Measurements from ENCODE around the gene LRRC66.

LRRC66 gene

GRCh38 chr4:52006887-52007286 is 13.3 kb downstream of the LRRC66 start:
- H3K4me3 ChIP-seq: no peak overlapping the region
- no peak overlapping the region for H3K4me2 ChIP-seq
- H3K9me3 ChIP-seq (replicated peaks in 1 of 11): no peaks in the 10 kb centered on the region
- H3K27me3 ChIP-seq: no peaks in the 10 kb centered on the region
- H3K4me1 ChIP-seq: 0 out of 20 replicates have a peak, but pooled peaks cover 0 to 5% (median 0%) of the 10 kb centered on the region in 10 experiments
- peaks cover 0 to 5% (median 0%) of the 10 kb centered on the region in 11 experiments; a peak in 2 of 22 replicates for H3K36me3 ChIP-seq
- H4K20me1 ChIP-seq: no peaks in the 10 kb centered on the region
- no peak overlapping the region for H3K9ac ChIP-seq
- no peak for TF ChIP-seq Cebpa-rat (IDR thresholded peaks at IDR 0.05)
- H3K27ac ChIP-seq: no peak overlapping the region

GRCh38 chr4:52005604-52006273 is 14.4 kb downstream of the LRRC66 start:
- H3K4me3 ChIP-seq: no peak overlapping the region
- H3K27me3 ChIP-seq: no peaks in the 10 kb centered on the region
- H3K36me3 ChIP-seq: peaks cover 0 to 5% (median 0%) of the 10 kb centered on the region in 11 experiments; a peak in 2 of 22 replicates
- H3K4me2 ChIP-seq: no peak overlapping the region
- H4K20me1 ChIP-seq: no peaks in the 10 kb centered on the region
- H3K9ac ChIP-seq: no peak overlapping the region
- no peak for TF ChIP-seq Cebpa-rat (IDR thresholded peaks at IDR 0.05)
- no peaks in the 10 kb centered on the region for H3K9me3 ChIP-seq (replicated peaks in 1 of 11)
- H3K27ac ChIP-seq: no peak overlapping the region
- H3K4me1 ChIP-seq: 0 out of 20 replicates have a peak, but pooled peaks cover 0 to 5% (median 0%) of the 10 kb centered on the region in 10 experiments

GRCh38 chr4:52004414-52004813 is 15.7 kb downstream of the LRRC66 start:
- no peaks in the 10 kb centered on the region for H4K20me1 ChIP-seq
- no peak overlapping the region for H3K4me2 ChIP-seq
- H3K27ac ChIP-seq: no peak overlapping the region
- H3K4me3 ChIP-seq: no peak overlapping the region
- no peaks in the 10 kb centered on the region for H3K9me3 ChIP-seq (replicated peaks in 1 of 11)
- H3K9ac ChIP-seq: no peak overlapping the region
- H3K36me3 ChIP-seq: no peaks in the 10 kb centered on the region
- H3K27me3 ChIP-seq: no peaks in the 10 kb centered on the region
- 0 out of 20 replicates have a peak, but pooled peaks cover 0 to 5% (median 0%) of the 10 kb centered on the region in 10 experiments for H3K4me1 ChIP-seq
- no peak for TF ChIP-seq Cebpa-rat (IDR thresholded peaks at IDR 0.05)

GRCh38 chr4:52001616-52002015 is 18.5 kb downstream of the LRRC66 start:
- H3K27me3 ChIP-seq: no peaks in the 10 kb centered on the region
- H3K4me2 ChIP-seq: no peak overlapping the region
- no peak overlapping the region for H3K9ac ChIP-seq
- H3K4me1 ChIP-seq: 0 out of 20 replicates have a peak, but pooled peaks cover 0 to 5% (median 0%) of the 10 kb centered on the region in 10 experiments
- H3K36me3 ChIP-seq: no peaks in the 10 kb centered on the region
- no peak overlapping the region for H3K4me3 ChIP-seq
- H4K20me1 ChIP-seq: no peaks in the 10 kb centered on the region
- H3K27ac ChIP-seq: no peak overlapping the region
- H3K9me3 ChIP-seq (replicated peaks in 1 of 11): no peaks in the 10 kb centered on the region
- TF ChIP-seq Cebpa-rat (IDR thresholded peaks at IDR 0.05): no peak

- H3K4me3 ChIP-seq: no peak overlapping the region
- no peaks in the 10 kb centered on the region for H3K36me3 ChIP-seq
- H3K27ac ChIP-seq: no peak overlapping the region
- no peaks in the 10 kb centered on the region for H3K4me1 ChIP-seq
- no peaks in the 10 kb centered on the region for H4K20me1 ChIP-seq
- no peaks in the 10 kb centered on the region for H3K27me3 ChIP-seq
- no peak for TF ChIP-seq Cebpa-rat (IDR thresholded peaks at IDR 0.05)
- no peak overlapping the region for H3K4me2 ChIP-seq
- no peak overlapping the region for H3K9ac ChIP-seq
- no peaks in the 10 kb centered on the region for H3K9me3 ChIP-seq (replicated peaks in 1 of 11)
Observed at GRCh38 chr4:51999250-51999649, 20.9 kb downstream of the LRRC66 start.

GRCh38 chr4:51998837-51999236 is 21.3 kb downstream of the LRRC66 start:
- Histone ChIP-seq H3K9me3 (replicated peaks in 1 of 11) (no peaks in the 10 kb centered on the region), H3K4me1 (no peaks in the 10 kb centered on the region), H3K4me3 (no peak overlapping the region), H3K36me3 (no peaks in the 10 kb centered on the region), H3K27me3 (no peaks in the 10 kb centered on the region), H4K20me1 (no peaks in the 10 kb centered on the region), H3K4me2 (no peak overlapping the region), H3K27ac (no peak overlapping the region), H3K9ac (no peak overlapping the region)
- no peak for TF ChIP-seq Cebpa-rat (IDR thresholded peaks at IDR 0.05)

GRCh38 chr4:51997647-51998046 is 22.5 kb downstream of the LRRC66 start:
- Histone ChIP-seq H3K4me1 (no peaks in the 10 kb centered on the region), H4K20me1 (no peaks in the 10 kb centered on the region), H3K9me3 (replicated peaks in 1 of 11) (no peaks in the 10 kb centered on the region), H3K4me3 (no peak overlapping the region), H3K27ac (no peak overlapping the region), H3K9ac (no peak overlapping the region), H3K4me2 (no peak overlapping the region), H3K27me3 (no peaks in the 10 kb centered on the region), H3K36me3 (no peaks in the 10 kb centered on the region)
- TF ChIP-seq Cebpa-rat (IDR thresholded peaks at IDR 0.05): no peak

GRCh38 chr4:51995647-51996220 is 24.4 kb downstream of the LRRC66 start:
- Histone ChIP-seq H3K4me3 (no peak overlapping the region), H4K20me1 (no peaks in the 10 kb centered on the region), H3K4me1 (no peaks in the 10 kb centered on the region), H3K4me2 (no peak overlapping the region), H3K9me3 (replicated peaks in 1 of 11) (peaks cover 0 to 7% (median under 1%) of the 10 kb centered on the region in 11 experiments; a peak in 3 of 22 replicates), H3K36me3 (no peaks in the 10 kb centered on the region), H3K27ac (no peak overlapping the region), H3K9ac (no peak overlapping the region), H3K27me3 (no peaks in the 10 kb centered on the region)
- no peak for TF ChIP-seq Cebpa-rat (IDR thresholded peaks at IDR 0.05)

GRCh38 chr4:51965862-51966261 is 54.3 kb downstream of the LRRC66 start:
- Histone ChIP-seq H3K9ac (no peak overlapping the region), H3K9me3 (replicated peaks in 1 of 11) (peaks cover 0 to 15% (median 5%) of the 10 kb centered on the region in 11 experiments; a peak in 11 of 22 replicates), H3K27me3 (no peaks in the 10 kb centered on the region), H3K4me1 (0 out of 20 replicates have a peak, but pooled peaks cover 0 to 2% (median 0%) of the 10 kb centered on the region in 10 experiments), H3K27ac (no peak overlapping the region), H3K4me3 (no peak overlapping the region), H4K20me1 (no peaks in the 10 kb centered on the region), H3K4me2 (no peak overlapping the region), H3K36me3 (no peaks in the 10 kb centered on the region)
- no peak for TF ChIP-seq Cebpa-rat (IDR thresholded peaks at IDR 0.05)
